Neural cell (in vitro differentiated cells): Measurements from ENCODE around the gene EXOC4. TPM values are rescaled to one million over a fixed set of nuclear protein-coding genes. Genes with fewer than 3 reads are reported as not detected.

Experiments
- H2AFZ ChIP-seq: fragments of 200-600, 300-800 bp; sonication (generic), shearing (Covaris generic); 2 replicates; pipeline ENCODE4 v1.6.0; 2014; ENCODE audit warnings: low read depth, mild to moderate bottlenecking, antibody characterized with exemption, low read length, moderate library complexity
- H3F3A ChIP-seq: fragments of 200-600 bp; shearing (Covaris generic); 2 replicates; pipeline ENCODE4 v1.6.1; 2016; ENCODE audit warnings: mild to moderate bottlenecking, moderate library complexity, mixed read lengths, antibody characterized with exemption, low read length; ENCODE audit not compliant: insufficient read depth, poor library complexity, severe bottlenecking
- H3K27ac ChIP-seq: fragments of 200-600, 300-800 bp; sonication (generic), shearing (Covaris generic); 2 replicates; pipeline ENCODE4 v1.5.1; 2014; ENCODE audit warnings: mild to moderate bottlenecking, low read length, moderate library complexity
- H3K27me3 ChIP-seq: fragments of 300-800, 200-600 bp; sonication (generic), shearing (Covaris generic); 2 replicates; pipeline ENCODE4 v1.6.0; 2014; ENCODE audit warnings: mild to moderate bottlenecking, low read depth, low read length, moderate library complexity; ENCODE audit not compliant: insufficient read depth
- H3K36me3 ChIP-seq: fragments of 300-800, 200-600 bp; sonication (generic), shearing (Covaris generic); 2 replicates; pipeline ENCODE4 v1.5.1; 2014; ENCODE audit warnings: mild to moderate bottlenecking, antibody characterized with exemption, low read length, moderate library complexity; ENCODE audit not compliant: insufficient read depth
- H3K4me2 ChIP-seq: fragments of 300-800, 200-600 bp; sonication (generic), shearing (Covaris generic); 2 replicates; pipeline ENCODE4 v1.6.0; 2014; ENCODE audit warnings: mild to moderate bottlenecking, low read length
- H3K4me3 ChIP-seq: fragments of 300-800, 200-600 bp; sonication (generic), shearing (Covaris generic); 2 replicates; pipeline ENCODE4 v1.5.1; 2014; ENCODE audit warnings: mild to moderate bottlenecking, low read length, moderate library complexity
- H3K79me2 ChIP-seq: fragments of 200-600 bp; shearing (Covaris generic); replicated peaks from 2 replicates; pipeline ENCODE4 v1.6.0; 2014; ENCODE audit warnings: mild to moderate bottlenecking, low read length, moderate library complexity; ENCODE audit not compliant: insufficient read depth
- H3K9ac ChIP-seq: fragments of 300-800, 200-600 bp; sonication (generic), shearing (Covaris generic); 2 replicates; pipeline ENCODE4 v1.6.1; 2016; ENCODE audit warnings: mild to moderate bottlenecking, low read length, mixed read lengths
- H3K9me2 ChIP-seq: fragments of 200-600 bp; shearing (Covaris generic); 2 replicates; pipeline ENCODE4 v1.6.1; 2016; ENCODE audit warnings: mild to moderate bottlenecking, low read length, mixed read lengths; ENCODE audit not compliant: insufficient read depth
- H3K9me3 ChIP-seq: fragments of 200-600, 300-800 bp; sonication (generic), shearing (Covaris generic); 2 replicates; pipeline ENCODE4 v1.6.1; 2016; ENCODE audit warnings: mild to moderate bottlenecking, mixed run types, low read length, moderate library complexity, mixed read lengths
- H4K20me1 ChIP-seq: fragments of 200-600 bp; shearing (Covaris generic); 2 replicates; pipeline ENCODE4 v1.6.1; 2016; ENCODE audit warnings: mild to moderate bottlenecking, mixed run types; ENCODE audit not compliant: insufficient read depth
- EP300 ChIP-seq: fragments of 450-650 bp; conservative IDR thresholded peaks from 2 replicates; pipeline ENCODE4 v1.6.1; 2014; ENCODE audit warnings: antibody characterized with exemption, mild to moderate bottlenecking, moderate library complexity; ENCODE audit not compliant: poor library complexity, severe bottlenecking
- EZH2 ChIP-seq: fragments of 200-600, 300-800 bp; shearing (Covaris generic), sonication (generic); IDR thresholded peaks from 2 replicates; pipeline ENCODE4 v1.6.1; 2014; ENCODE audit warnings: antibody characterized with exemption, low read length, borderline replicate concordance, mild to moderate bottlenecking; ENCODE audit not compliant: insufficient read depth, poor library complexity, severe bottlenecking
- MXI1 ChIP-seq: fragments of 450-650 bp; conservative IDR thresholded peaks from 2 replicates; pipeline ENCODE4 v1.6.1; 2014; ENCODE audit warnings: antibody characterized with exemption, mild to moderate bottlenecking; ENCODE audit not compliant: poor library complexity, severe bottlenecking
- POLR2AphosphoS5 ChIP-seq: IDR thresholded peaks from 2 replicates; pipeline ENCODE4 v1.6.1; 2012
- RAD21 ChIP-seq: fragments of 450-650 bp; conservative IDR thresholded peaks from 2 replicates; pipeline ENCODE4 v1.6.1; 2014; ENCODE audit warnings: antibody characterized with exemption, mild to moderate bottlenecking, moderate library complexity
- REST ChIP-seq: IDR thresholded peaks from 2 replicates; pipeline ENCODE4 v1.6.1; 2012; ENCODE audit warnings: borderline replicate concordance
- SMC3 ChIP-seq: fragments of 450-650 bp; conservative IDR thresholded peaks from 2 replicates; pipeline ENCODE4 v1.6.1; 2014; ENCODE audit warnings: antibody characterized with exemption, mild to moderate bottlenecking, moderate library complexity; ENCODE audit not compliant: poor library complexity
- TAF1 ChIP-seq: IDR thresholded peaks from 2 replicates; pipeline ENCODE4 v1.6.1; 2012; ENCODE audit warnings: low read depth
- polyA plus RNA-seq: library from polyadenylated mRNA; depleted of rRNA; stranded (reverse); fragments of >200 nt; gene quantifications from 2 replicates; pipeline ENCODE4 v1.2.3, GENCODE V29; 2014
- TF ChIP-seq, protein P1 (sequence below): fragments of 450-650 bp; IDR thresholded peaks from 2 replicates; pipeline ENCODE4 v1.5.1; 2014; ENCODE audit warnings: antibody characterized with exemption, mild to moderate bottlenecking, moderate library complexity; ENCODE audit not compliant: poor library complexity, severe bottlenecking

EXOC4 gene
- polyA plus RNA-seq, 1 donor from 2014 or later = 36.5 TPM

DNA sequence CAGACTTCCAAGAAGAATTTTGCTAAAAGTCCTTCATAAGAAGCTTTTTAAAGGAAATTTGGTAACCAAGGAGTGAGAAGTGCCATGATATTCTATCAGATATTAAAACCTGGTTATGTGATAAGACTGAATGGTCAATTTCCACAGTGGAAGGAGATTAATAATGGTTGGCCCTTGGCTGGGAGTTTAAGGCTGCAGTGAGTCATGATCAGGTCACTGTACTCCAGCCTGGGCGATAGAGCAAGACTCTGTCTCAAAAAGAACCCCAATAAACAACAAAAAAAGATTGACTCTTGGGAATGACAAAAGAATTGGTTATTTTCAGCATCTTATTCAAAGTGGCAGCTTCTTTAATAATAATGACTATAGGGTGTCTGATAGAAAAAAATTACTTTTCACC lies 37.2 kb downstream of the EXOC4 start:
- Histone ChIP-seq H3K9ac (no peak overlapping the region), H3K36me3 (no peaks in the 10 kb centered on the region), H3K27ac (no peak overlapping the region), H2AFZ (no peak overlapping the region), H3K4me2 (no peak overlapping the region), H3K9me3 (peaks cover 3% of the 10 kb centered on the region), H3K9me2 (no peaks in the 10 kb centered on the region), H3K4me3 (no peak overlapping the region), H3K79me2 (no peaks in the 10 kb centered on the region), H3K27me3 (no peaks in the 10 kb centered on the region), H3F3A (peaks cover 4% of the 10 kb centered on the region), H4K20me1 (no peaks in the 10 kb centered on the region)
- TF ChIP-seq POLR2AphosphoS5 (no peak), EP300 (no peak)

DNA sequence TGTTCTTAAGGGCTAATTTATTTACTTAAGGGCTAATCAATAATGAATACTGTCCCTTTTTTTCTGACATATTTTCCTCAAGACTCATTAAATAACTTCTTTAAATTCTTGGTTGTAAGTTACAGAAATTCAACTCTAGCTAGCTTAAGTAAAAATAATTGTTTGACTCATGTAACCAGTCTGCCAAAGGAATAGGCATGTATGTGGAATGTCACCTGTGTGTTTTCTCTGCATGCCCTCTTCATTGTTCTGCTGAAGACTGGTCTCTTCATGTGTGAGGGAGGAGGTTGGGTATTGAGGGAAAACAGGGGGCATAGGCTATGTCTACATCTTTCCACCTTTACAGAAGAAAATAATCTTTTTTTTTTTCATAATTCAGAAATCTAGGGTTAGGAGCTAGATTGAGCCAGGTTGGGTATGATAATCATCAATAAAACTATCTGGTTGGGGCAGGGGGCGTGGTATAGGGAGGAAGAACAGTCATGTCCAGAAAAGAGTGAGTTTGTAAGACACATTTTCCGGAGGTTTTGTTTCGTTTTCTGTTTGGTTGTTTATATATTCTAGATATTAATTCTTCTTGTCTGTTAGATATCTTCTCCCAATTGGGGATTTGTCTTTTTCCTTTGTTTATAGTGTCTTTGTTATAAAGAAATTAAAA lies 37.9 kb downstream of the EXOC4 start:
- Histone ChIP-seq H2AFZ (no peak overlapping the region), H3K27me3 (no peaks in the 10 kb centered on the region), H3K9ac (no peak overlapping the region), H3K27ac (no peak overlapping the region), H4K20me1 (no peaks in the 10 kb centered on the region), H3K4me3 (no peak overlapping the region), H3K4me2 (no peak overlapping the region), H3K36me3 (no peaks in the 10 kb centered on the region), H3K79me2 (no peaks in the 10 kb centered on the region), H3F3A (peaks cover 7% of the 10 kb centered on the region), H3K9me2 (no peaks in the 10 kb centered on the region), H3K9me3 (peaks cover 3% of the 10 kb centered on the region)
- TF ChIP-seq SMC3 = no peak
- no peak for TF ChIP-seq TAF1

GRCh38 chr7:133292631-133293030 lies 39.8 kb downstream of the EXOC4 start:
- Histone ChIP-seq H3K79me2 (no peaks in the 10 kb centered on the region), H3K27ac (no peak overlapping the region), H3K9me3 (peaks cover 3% of the 10 kb centered on the region), H3K9ac (no peak overlapping the region), H3F3A (peaks cover 7% of the 10 kb centered on the region), H3K9me2 (no peaks in the 10 kb centered on the region), H3K36me3 (no peaks in the 10 kb centered on the region), H2AFZ (no peak overlapping the region), H3K4me3 (no peak overlapping the region), H3K27me3 (no peaks in the 10 kb centered on the region), H3K4me2 (no peak overlapping the region), H4K20me1 (no peaks in the 10 kb centered on the region)
- TF ChIP-seq REST = no peak
- TF ChIP-seq TAF1 = no peak
- TF ChIP-seq POLR2AphosphoS5 = no peak
- no peak for TF ChIP-seq MXI1
- no peak for TF ChIP-seq EZH2
- no peak for TF ChIP-seq SMC3
- TF ChIP-seq, protein P1, sequence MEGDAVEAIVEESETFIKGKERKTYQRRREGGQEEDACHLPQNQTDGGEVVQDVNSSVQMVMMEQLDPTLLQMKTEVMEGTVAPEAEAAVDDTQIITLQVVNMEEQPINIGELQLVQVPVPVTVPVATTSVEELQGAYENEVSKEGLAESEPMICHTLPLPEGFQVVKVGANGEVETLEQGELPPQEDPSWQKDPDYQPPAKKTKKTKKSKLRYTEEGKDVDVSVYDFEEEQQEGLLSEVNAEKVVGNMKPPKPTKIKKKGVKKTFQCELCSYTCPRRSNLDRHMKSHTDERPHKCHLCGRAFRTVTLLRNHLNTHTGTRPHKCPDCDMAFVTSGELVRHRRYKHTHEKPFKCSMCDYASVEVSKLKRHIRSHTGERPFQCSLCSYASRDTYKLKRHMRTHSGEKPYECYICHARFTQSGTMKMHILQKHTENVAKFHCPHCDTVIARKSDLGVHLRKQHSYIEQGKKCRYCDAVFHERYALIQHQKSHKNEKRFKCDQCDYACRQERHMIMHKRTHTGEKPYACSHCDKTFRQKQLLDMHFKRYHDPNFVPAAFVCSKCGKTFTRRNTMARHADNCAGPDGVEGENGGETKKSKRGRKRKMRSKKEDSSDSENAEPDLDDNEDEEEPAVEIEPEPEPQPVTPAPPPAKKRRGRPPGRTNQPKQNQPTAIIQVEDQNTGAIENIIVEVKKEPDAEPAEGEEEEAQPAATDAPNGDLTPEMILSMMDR = no peak
- no peak for TF ChIP-seq EP300
- no peak for TF ChIP-seq RAD21
